ENCODE results near the gene USP11. TPM values are rescaled to one million over a fixed set of nuclear protein-coding genes. Genes with fewer than 3 reads are reported as not detected.
A peak's percentile ranks its signal among the peaks of the same experiment; 100 is the strongest.

USP11 gene
- polyA plus RNA-seq, 4 donors = 124 to 149 (median 141) TPM

DNA sequence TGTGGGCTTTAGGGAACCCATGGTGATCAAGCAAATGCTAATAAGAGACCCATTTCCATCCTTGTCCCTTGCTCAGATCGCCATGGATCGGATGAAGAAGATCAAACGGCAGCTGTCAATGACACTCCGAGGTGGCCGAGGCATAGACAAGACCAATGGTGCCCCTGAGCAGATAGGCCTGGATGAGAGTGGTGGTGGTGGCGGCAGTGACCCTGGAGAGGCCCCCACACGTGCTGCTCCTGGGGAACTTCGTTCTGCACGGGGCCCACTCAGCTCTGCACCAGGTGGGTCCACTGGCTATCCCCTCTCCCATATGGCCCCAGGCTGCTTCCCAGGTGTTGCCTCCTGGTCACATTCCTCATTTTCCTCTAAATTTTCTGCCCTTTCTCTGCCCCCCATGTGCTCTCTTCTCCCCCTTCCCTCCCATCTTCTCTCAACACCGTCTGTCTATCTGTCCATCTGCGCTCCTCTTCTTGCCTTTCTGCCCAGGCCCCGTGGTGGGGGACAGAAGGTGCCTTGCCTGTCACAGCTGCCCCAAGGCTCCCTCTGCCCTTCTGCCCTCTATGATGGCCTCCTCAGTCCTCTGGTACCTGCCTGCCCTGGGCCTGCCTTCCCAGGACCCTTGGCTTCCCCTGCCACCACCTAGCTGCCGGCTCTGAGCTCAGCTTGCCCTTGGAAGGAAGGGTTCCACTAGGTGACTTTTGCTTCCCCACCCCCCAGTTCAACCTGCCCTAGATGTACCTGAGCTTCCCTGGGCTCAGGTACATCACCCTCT lies 9.1 kb upstream of the USP11 start:
- DNase-seq (ENCODE audit: low read depth in 4 of 4, low spot score in 2 of 4) = no peak

- no peak for DNase-seq (ENCODE audit: low read depth in 4 of 4, low spot score in 2 of 4)
These were observed 8.4 kb upstream of the USP11 start for GRCh38 chrX:47224266-47224895.

GRCh38 chrX:47224896-47225290 lies 7.9 kb upstream of the USP11 start:
- no peak for DNase-seq (ENCODE audit: low read depth in 4 of 4, low spot score in 2 of 4)

- no peak for DNase-seq (ENCODE audit: low read depth in 4 of 4, low spot score in 2 of 4)
These were observed 6.7 kb upstream of the USP11 start for GRCh38 chrX:47226071-47226470.

DNA sequence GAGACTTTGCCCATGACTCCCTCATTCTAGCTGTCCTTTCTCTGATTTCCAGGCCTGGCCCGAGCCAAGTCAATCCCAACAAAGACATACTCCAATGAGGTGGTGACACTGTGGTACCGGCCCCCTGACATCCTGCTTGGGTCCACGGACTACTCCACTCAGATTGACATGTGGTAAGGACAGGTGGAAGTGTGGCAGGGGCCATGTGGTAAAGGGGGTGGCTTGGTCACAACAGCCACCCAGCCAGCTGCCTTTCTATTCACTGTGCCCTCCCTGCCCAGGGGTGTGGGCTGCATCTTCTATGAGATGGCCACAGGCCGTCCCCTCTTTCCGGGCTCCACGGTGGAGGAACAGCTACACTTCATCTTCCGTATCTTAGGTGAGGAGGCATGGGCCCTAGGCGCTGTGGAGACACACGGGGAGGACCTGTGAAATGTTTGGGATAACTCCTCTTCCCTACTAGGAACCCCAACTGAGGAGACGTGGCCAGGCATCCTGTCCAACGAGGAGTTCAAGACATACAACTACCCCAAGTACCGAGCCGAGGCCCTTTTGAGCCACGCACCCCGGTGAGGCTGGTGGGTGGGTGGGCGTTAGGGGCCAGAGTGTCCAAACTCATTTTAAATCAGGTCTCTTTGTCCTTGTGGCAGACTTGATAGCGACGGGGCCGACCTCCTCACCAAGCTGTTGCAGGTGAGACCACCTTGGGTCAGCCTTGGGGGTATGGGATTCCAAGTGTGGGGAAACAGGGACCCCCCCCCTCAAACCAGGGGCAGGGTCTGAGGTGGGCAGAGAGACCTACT lies 6.1 kb upstream of the USP11 start:
- DNase-seq (ENCODE audit: low read depth in 4 of 4, low spot score in 2 of 4) = no peak

DNA sequence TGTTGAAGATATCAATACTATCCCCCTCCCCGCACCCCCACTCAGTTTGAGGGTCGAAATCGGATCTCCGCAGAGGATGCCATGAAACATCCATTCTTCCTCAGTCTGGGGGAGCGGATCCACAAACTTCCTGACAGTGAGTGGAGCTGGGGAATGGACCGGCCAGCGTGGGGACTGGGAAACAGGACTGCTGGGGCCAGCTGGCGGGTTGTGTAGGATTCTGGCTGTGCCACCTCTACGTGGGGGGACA lies 5.5 kb upstream of the USP11 start:
- no peak for DNase-seq (ENCODE audit: low read depth in 4 of 4, low spot score in 2 of 4)

GRCh38 chrX:47228550-47229270 lies 4.1 kb upstream of the USP11 start:
- DNase-seq (ENCODE audit: low read depth in 4 of 4, low spot score in 2 of 4) = no peak

GRCh38 chrX:47229427-47229826 lies 3.4 kb upstream of the USP11 start:
- DNase-seq (ENCODE audit: low read depth in 4 of 4, low spot score in 2 of 4) = no peak

- DNase-seq (ENCODE audit: low read depth in 4 of 4, low spot score in 2 of 4) = no peak
These were observed 2.5 kb upstream of the USP11 start for GRCh38 chrX:47230136-47230868.

- no peak for DNase-seq (ENCODE audit: low read depth in 4 of 4, low spot score in 2 of 4)
These were observed 1.6 kb upstream of the USP11 start for GRCh38 chrX:47231167-47231566.

DNA sequence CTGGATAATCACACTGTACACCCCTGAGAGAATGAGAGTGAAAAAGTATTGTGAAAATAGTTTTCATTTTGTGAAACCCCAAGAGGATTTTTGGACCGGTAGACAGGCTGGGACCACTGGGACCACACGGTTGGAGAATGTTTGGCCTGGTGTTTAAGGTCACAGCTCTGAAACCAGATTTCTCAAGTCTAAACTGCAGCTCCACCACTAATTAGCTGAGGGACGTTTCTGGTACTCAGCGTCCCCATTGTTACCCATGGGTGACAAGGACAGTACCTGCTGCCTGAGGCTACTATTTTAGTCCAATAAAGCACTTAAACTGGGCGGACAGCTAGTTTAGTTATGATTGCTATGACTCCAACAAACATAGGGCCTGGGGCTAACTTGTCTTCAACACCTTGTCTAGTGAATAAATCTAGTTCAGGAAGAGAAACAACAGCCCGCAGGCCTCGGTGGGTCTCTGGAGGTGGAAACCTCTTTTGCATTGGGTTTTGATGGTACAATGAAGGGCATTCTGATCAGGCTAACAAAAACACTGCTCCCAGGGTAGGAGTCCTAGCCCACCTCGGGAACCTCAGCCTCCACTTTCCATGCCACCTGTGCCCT lies 509 bp upstream of the USP11 start:
- DNase-seq (ENCODE audit: low read depth in 4 of 4, low spot score in 2 of 4) = no peak

GRCh38 chrX:47233333-47234113 lies 714 bp downstream of the USP11 start:
- peak; percentile 74 to 90 (median 77) for DNase-seq (ENCODE audit: low read depth in 4 of 4, low spot score in 2 of 4)

DNA sequence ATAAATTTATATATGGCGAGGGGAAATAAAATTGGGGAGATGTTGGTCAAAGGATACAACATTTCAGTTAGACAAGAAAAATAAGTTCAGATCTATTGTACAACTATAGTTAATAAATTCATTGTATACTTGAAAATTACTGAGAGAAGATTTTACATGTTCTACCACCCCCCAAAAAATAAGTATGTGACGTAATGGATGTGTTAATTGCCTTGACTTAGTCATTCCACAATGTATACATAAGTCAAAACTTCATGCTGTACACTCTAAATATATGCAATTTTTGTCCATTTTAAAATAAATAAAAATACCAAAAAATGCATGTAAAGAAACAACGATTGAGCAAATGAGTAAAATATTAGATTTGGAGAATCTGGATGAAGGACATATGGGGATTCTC lies 1.8 kb downstream of the USP11 start:
- no peak for DNase-seq (ENCODE audit: low read depth in 4 of 4, low spot score in 2 of 4)

DNA sequence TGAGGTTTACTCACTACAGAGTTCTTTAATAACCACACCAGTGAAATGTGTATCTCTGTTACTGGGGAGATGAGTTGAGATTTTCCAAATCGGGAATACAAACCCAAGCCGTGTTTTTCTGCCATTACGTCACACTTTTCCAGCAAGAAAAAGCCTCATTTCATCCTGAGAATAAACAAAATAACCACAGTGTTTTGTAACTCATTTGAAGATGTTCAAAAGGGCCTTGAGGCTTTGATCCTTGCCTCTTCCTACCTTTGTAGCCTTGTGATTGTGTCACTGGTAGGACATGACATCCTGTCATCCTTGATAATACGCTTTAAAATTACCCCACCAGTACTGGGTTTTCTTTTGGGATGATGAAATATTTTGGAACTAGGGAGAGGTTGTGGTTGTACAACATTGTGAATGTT lies 2.9 kb downstream of the USP11 start:
- DNase-seq (ENCODE audit: low read depth in 4 of 4, low spot score in 2 of 4) = no peak

- no peak for DNase-seq (ENCODE audit: low read depth in 4 of 4, low spot score in 2 of 4)
These were observed 6.4 kb downstream of the USP11 start for GRCh38 chrX:47239199-47239598.

DNA sequence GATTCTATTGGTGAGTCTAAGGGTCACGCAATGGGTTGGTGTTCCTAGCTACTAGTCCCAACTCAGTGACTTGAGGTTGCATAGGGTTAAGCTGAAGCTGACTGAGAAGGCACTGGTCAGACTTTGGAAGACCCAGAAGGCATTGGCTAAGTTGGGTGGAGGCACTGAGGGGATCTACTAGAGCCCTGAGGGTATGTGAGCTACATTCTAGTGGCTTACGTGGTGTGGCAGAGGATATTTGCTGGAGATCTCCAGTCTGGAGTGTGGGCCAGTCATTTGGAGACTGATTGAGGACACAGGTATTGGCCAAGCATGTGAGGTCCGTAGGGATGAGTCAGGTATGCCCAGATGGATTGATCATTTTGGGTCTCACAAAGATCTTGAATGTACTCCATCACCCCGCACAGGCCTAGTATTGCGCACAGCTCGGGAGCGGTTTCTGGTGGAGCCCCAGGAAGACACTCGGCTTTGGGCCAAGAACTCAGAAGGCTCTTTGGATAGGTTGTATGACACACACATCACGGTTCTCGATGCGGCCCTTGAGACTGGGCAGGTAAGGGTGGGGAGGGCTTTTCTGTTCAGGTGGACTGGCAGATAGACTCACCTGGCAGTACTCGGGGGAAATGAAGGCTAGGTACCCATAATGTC lies 7.2 kb downstream of the USP11 start:
- DNase-seq (ENCODE audit: low read depth in 4 of 4, low spot score in 2 of 4) = no peak

- no peak for DNase-seq (ENCODE audit: low read depth in 4 of 4, low spot score in 2 of 4)
These were observed 7.8 kb downstream of the USP11 start for GRCh38 chrX:47240619-47241018.

- DNase-seq (ENCODE audit: low read depth in 4 of 4, low spot score in 2 of 4) = no peak
These were observed 8.6 kb downstream of the USP11 start for GRCh38 chrX:47241201-47242011.

Measured in left renal cortex interstitium (tissue), 4 donors.